Measurements from ENCODE around the gene FAM168A. TPM values are rescaled to one million over a fixed set of nuclear protein-coding genes. Genes with fewer than 3 reads are reported as not detected.

FAM168A gene
- polyA plus RNA-seq, 1 donor (not counting 4 experiments of a cell fraction or from before 2014, with no cell fraction given): 11.8 TPM

GRCh38 chr11:73398721-73399120, 199.2 kb downstream of the FAM168A start:
- Histone ChIP-seq H3K4me2 (ENCODE audit: control insufficient read depth, extremely low read depth, insufficient read depth, low read depth, low read length) (no peak overlapping the region), H3K4me1 (ENCODE audit: control insufficient read depth, extremely low read depth, insufficient read depth, low read length) (no peaks in the 10 kb centered on the region)
- no peak for FAIRE-seq

GRCh38 chr11:73398132-73398526, 199.8 kb downstream of the FAM168A start:
- Histone ChIP-seq H3K4me1 (ENCODE audit: control insufficient read depth, extremely low read depth, insufficient read depth, low read length) (peaks cover 2% of the 10 kb centered on the region), H3K4me3 (ENCODE audit: control insufficient read depth in 2 of 3, extremely low read depth in 1 of 3, insufficient read depth in 2 of 3, low read depth in 1 of 3, low read length in 3 of 3) (no peak overlapping the region), H3K9me3 (ENCODE audit: control insufficient read depth, low read depth, low read length) (no peaks in the 10 kb centered on the region), H3K79me2 (ENCODE audit: control insufficient read depth, insufficient read depth, low read length) (no peaks in the 10 kb centered on the region), H3K9me1 (ENCODE audit: control insufficient read depth, extremely low read depth, insufficient read depth, low read length) (no peaks in the 10 kb centered on the region), H3K4me2 (ENCODE audit: control insufficient read depth, extremely low read depth, insufficient read depth, low read depth, low read length) (no peak overlapping the region), H4K20me1 (ENCODE audit: control insufficient read depth, extremely low read depth, insufficient read depth, low read length) (no peaks in the 10 kb centered on the region), H2AFZ (ENCODE audit: control insufficient read depth, low read length) (no peak overlapping the region), H3K9ac (ENCODE audit: control insufficient read depth, extremely low read depth, insufficient read depth, low read length) (no peak overlapping the region), H3K27ac (ENCODE audit: control insufficient read depth, insufficient read depth, low read length) (no peak overlapping the region), H3K27me3 (ENCODE audit: control insufficient read depth, extremely low read depth, insufficient read depth, low read length) (no peaks in the 10 kb centered on the region), H3K36me3 (ENCODE audit: control insufficient read depth in 2 of 2, extremely low read depth in 1 of 2, insufficient read depth in 2 of 2, low read length in 2 of 2) (peaks cover 22% of the 10 kb centered on the region in 2 experiments)
- DNase-seq (ENCODE audit: low read depth, low spot score) (no peak), FAIRE-seq (no peak)
- TF ChIP-seq, protein P1, sequence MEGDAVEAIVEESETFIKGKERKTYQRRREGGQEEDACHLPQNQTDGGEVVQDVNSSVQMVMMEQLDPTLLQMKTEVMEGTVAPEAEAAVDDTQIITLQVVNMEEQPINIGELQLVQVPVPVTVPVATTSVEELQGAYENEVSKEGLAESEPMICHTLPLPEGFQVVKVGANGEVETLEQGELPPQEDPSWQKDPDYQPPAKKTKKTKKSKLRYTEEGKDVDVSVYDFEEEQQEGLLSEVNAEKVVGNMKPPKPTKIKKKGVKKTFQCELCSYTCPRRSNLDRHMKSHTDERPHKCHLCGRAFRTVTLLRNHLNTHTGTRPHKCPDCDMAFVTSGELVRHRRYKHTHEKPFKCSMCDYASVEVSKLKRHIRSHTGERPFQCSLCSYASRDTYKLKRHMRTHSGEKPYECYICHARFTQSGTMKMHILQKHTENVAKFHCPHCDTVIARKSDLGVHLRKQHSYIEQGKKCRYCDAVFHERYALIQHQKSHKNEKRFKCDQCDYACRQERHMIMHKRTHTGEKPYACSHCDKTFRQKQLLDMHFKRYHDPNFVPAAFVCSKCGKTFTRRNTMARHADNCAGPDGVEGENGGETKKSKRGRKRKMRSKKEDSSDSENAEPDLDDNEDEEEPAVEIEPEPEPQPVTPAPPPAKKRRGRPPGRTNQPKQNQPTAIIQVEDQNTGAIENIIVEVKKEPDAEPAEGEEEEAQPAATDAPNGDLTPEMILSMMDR (optimal IDR thresholded peaks at IDR 0.05 in 1 of 3, IDR thresholded peaks at IDR 0.05 in 1 of 3, conservative IDR thresholded peaks at IDR 0.05 in 1 of 3; ENCODE audit: extremely low read depth in 1 of 3, insufficient read depth in 2 of 3, low read length in 3 of 3): no peak
- TF ChIP-seq EZH2 (IDR thresholded peaks at IDR 0.05; ENCODE audit: low read length): no peak
- dilution Hi-C loops (cut with MboI; ENCODE audit: extremely low pct_ligation_motif_present, low sequenced_read_pairs): no loop called here

More at GRCh38 chr11:73398721-73399120, 199.2 kb downstream of the FAM168A start:
- Histone ChIP-seq H2AFZ (ENCODE audit: control insufficient read depth, low read length) (no peak overlapping the region), H3K27me3 (ENCODE audit: control insufficient read depth, extremely low read depth, insufficient read depth, low read length) (no peaks in the 10 kb centered on the region), H3K9me1 (ENCODE audit: control insufficient read depth, extremely low read depth, insufficient read depth, low read length) (no peaks in the 10 kb centered on the region), H4K20me1 (ENCODE audit: control insufficient read depth, extremely low read depth, insufficient read depth, low read length) (no peaks in the 10 kb centered on the region), H3K27ac (ENCODE audit: control insufficient read depth, insufficient read depth, low read length) (no peak overlapping the region), H3K9ac (ENCODE audit: control insufficient read depth, extremely low read depth, insufficient read depth, low read length) (no peak overlapping the region), H3K4me3 (ENCODE audit: control insufficient read depth in 2 of 3, extremely low read depth in 1 of 3, insufficient read depth in 2 of 3, low read depth in 1 of 3, low read length in 3 of 3) (no peak overlapping the region), H3K79me2 (ENCODE audit: control insufficient read depth, insufficient read depth, low read length) (no peaks in the 10 kb centered on the region), H3K36me3 (ENCODE audit: control insufficient read depth in 2 of 2, extremely low read depth in 1 of 2, insufficient read depth in 2 of 2, low read length in 2 of 2) (peaks cover 18 to 22% of the 10 kb centered on the region in 2 experiments), H3K9me3 (ENCODE audit: control insufficient read depth, low read depth, low read length) (no peaks in the 10 kb centered on the region)
- TF ChIP-seq EZH2 (IDR thresholded peaks at IDR 0.05; ENCODE audit: low read length): no peak
- TF ChIP-seq, protein P1 (optimal IDR thresholded peaks at IDR 0.05 in 1 of 3, IDR thresholded peaks at IDR 0.05 in 1 of 3, conservative IDR thresholded peaks at IDR 0.05 in 1 of 3; ENCODE audit: extremely low read depth in 1 of 3, insufficient read depth in 2 of 3, low read length in 3 of 3): no peak
- DNase-seq (ENCODE audit: low read depth, low spot score): no peak
- dilution Hi-C loops (cut with MboI; ENCODE audit: extremely low pct_ligation_motif_present, low sequenced_read_pairs): no loop called here

Data from keratinocyte (primary cell).